Retinal pigment epithelial cell (primary cell): Measurements from ENCODE around the gene MIF.
"Not testable (repeated sequence)": the region's sequence is repeated elsewhere in the genome, so short reads cannot be mapped to it uniquely, and the experiment has no call there.

Source experiments
- DNase-seq: peaks from one replicate; pipeline ENCODE4 v3.0.0-alpha.2; 2010; ENCODE audit warnings: low read depth
- H3K4me3 ChIP-seq: 2 replicates; pipeline ENCODE4 v1.5.1; 2011; ENCODE audit warnings: mild to moderate bottlenecking, low read length, control low read depth, moderate library complexity
- CTCF ChIP-seq: conservative IDR thresholded peaks from 2 replicates; pipeline ENCODE4 v1.5.1; 2011; ENCODE audit warnings: low read depth, low read length, control low read depth, inconsistent platforms

MIF gene

GRCh38 chr22:23913661-23914353 lies 19.6 kb downstream of the MIF start:
- H3K4me3 ChIP-seq: peak overlapping the region; percentile 60
- DNase-seq: peak; percentile 97
- TF ChIP-seq CTCF: no peak

- no peak for TF ChIP-seq CTCF
- no peak for DNase-seq
Observed at GRCh38 chr22:23915290-23915689, 21.1 kb downstream of the MIF start.

DNA sequence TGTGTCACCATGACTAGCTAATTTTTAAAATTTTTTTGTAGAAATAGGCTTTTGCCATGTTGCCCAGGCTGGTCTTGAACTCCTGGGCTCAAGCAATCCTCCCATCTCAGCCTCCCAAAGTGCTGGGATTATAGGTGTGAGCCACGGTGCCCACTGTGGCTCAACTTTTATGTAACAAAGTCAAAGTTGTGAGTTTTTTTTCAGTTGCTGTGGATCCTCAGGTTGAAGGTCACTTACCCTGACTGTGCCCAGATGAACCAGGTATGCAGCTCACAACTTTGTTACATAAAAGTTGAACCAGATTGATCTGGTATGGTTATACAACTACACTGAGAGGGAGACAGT lies 26.1 kb downstream of the MIF start:
- DNase-seq, H3K4me3 ChIP-seq: not testable (repeated sequence)

More at GRCh38 chr22:23915290-23915689, 21.1 kb downstream of the MIF start:
- H3K4me3 ChIP-seq: no peak overlapping the region

- DNase-seq, H3K4me3 ChIP-seq: not testable (repeated sequence)
Observed at GRCh38 chr22:23921586-23922201, 27.5 kb downstream of the MIF start.

DNA sequence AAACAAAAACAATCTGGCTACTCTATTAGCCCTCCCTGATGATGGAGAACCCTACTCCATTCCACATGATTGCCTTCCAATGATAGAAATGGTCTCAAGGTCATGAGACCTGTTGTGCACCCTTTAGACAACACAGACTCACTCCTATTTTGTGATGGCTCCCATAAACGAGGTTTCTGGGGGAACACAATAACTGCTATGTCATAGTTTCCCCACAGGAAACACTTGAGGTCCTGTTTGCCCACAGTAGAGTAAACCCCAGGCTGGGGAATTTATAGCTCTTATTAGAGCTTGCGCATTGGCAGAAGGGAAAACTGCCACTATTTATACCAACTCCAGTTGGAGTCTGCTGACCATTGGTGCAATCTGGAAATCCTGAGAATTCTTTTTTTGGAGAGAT lies 28.7 kb downstream of the MIF start:
- DNase-seq: no peak
- no peak overlapping the region for H3K4me3 ChIP-seq
- no peak for TF ChIP-seq CTCF

GRCh38 chr22:23925020-23925606 lies 30.9 kb downstream of the MIF start:
- no peak overlapping the region for H3K4me3 ChIP-seq
- no peak for TF ChIP-seq CTCF

DNA sequence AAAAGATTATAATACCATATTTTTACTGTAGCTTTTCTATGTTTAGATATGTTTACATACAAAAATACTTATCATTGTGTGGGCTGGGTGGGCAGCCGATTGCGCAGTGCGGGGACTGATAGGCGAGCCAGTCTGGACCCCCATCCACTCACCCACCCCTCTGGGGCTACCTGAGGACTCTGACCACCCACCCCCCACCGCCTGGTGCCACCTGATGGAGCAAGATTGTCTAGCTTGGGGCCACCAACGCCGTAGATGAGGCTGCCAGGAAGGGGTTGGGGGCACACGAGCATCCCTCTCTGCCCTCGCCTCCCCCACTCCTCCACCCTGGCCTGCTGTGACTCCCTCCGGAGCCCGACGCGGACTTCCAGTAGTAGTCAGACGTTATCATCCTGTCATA lies 32.4 kb downstream of the MIF start:
- DNase-seq: no peak
- no peak for TF ChIP-seq CTCF
- H3K4me3 ChIP-seq: no peak overlapping the region

More at GRCh38 chr22:23925020-23925606, 30.9 kb downstream of the MIF start:
- DNase-seq: no peak

- no peak overlapping the region for H3K4me3 ChIP-seq
- no peak for TF ChIP-seq CTCF
- no peak for DNase-seq
Observed at GRCh38 chr22:23938328-23939016, 44.3 kb downstream of the MIF start.
